ENCODE data around the gene RCL1. TPM values are rescaled to one million over a fixed set of nuclear protein-coding genes. Genes with fewer than 3 reads are reported as not detected.

The RCL1 gene
- total RNA-seq, 1 experiment from 2014 or later: 34.4 TPM

- Mint-ChIP-seq H3K9me3 (no peaks in the 10 kb centered on the region), H3K4me3 (no peak overlapping the region), H3K27ac (no peak overlapping the region), H3K36me3 (ENCODE audit: insufficient read depth in 1 of 3, low read depth in 3 of 3) (no peaks in the 10 kb centered on the region; a peak in 2 of 7 replicates), H3K27me3 (ENCODE audit: low read depth) (peaks cover 6% of the 10 kb centered on the region), H3K4me1 (peaks cover 13 to 19% of the 10 kb centered on the region in 2 experiments)
- no peaks in the 10 kb centered on the region for H3K79me1 ChIP-seq (ENCODE audit: insufficient read depth, low read depth, low read length, poor library complexity, severe bottlenecking)
- H4K8ac ChIP-seq (replicated peaks; ENCODE audit: insufficient read length, low read depth, low read length): no peak overlapping the region
- no peak overlapping the region for H3K14ac ChIP-seq (ENCODE audit: insufficient read depth, low read length)
- no peak overlapping the region for H2BK15ac ChIP-seq (ENCODE audit: low read depth, low read length)
- H3K27ac ChIP-seq (ENCODE audit: insufficient read length, low read depth, low read length): no peak overlapping the region
- H4K20me1 ChIP-seq (ENCODE audit: control insufficient read depth, insufficient read depth, insufficient read length): no peaks in the 10 kb centered on the region
- no peaks in the 10 kb centered on the region for H3K9me3 ChIP-seq (ENCODE audit: control insufficient read depth, low read depth, low read length)
- H3K18ac ChIP-seq (ENCODE audit: insufficient read length, low read depth, low read length): no peak overlapping the region
- WGBS (ENCODE audit: extremely low coverage, insufficient read length, low lambda C conversion rate): no CpG with 5 or more reads among the region's 6 CpGs
- no peak overlapping the region for H2AK5ac ChIP-seq (ENCODE audit: insufficient read length, low read length)
- no peak overlapping the region for H3K56ac ChIP-seq (ENCODE audit: insufficient read length, low read depth, low read length)
- H2BK12ac ChIP-seq (ENCODE audit: insufficient read length, low read depth, low read length): no peak overlapping the region
- no peak overlapping the region for H3T11ph ChIP-seq (ENCODE audit: low read length)
- H4K5ac ChIP-seq (ENCODE audit: insufficient read length, low read depth, low read length): no peak overlapping the region
- H3K27me3 ChIP-seq (ENCODE audit: insufficient read depth, low read length): no peaks in the 10 kb centered on the region
- no peak overlapping the region for H2BK20ac ChIP-seq (ENCODE audit: low read depth, low read length, poor library complexity, severe bottlenecking)
- no peak overlapping the region for H3K23ac ChIP-seq (ENCODE audit: insufficient read length, low read depth, low read length)
- H2BK5ac ChIP-seq (ENCODE audit: insufficient read length, low read length): no peak overlapping the region
- H4K91ac ChIP-seq (ENCODE audit: insufficient read length, low read depth, low read length): no peak overlapping the region
- H2BK120ac ChIP-seq (ENCODE audit: low read depth, low read length, poor library complexity, severe bottlenecking): no peak overlapping the region
- H3K4me2 ChIP-seq (ENCODE audit: insufficient read depth, insufficient read length, low read length): no peak overlapping the region
- H2AFZ ChIP-seq (ENCODE audit: low read length): no peak overlapping the region
- H3K23me2 ChIP-seq (ENCODE audit: insufficient read length, low read depth, low read length, poor library complexity, severe bottlenecking): peaks cover 8% of the 10 kb centered on the region
- H3K4me1 ChIP-seq (ENCODE audit: insufficient read depth, low read length): no peaks in the 10 kb centered on the region
- DNase-seq: no peak
- no peak for TF ChIP-seq CTCF (conservative IDR thresholded peaks at IDR 0.05)
- no peak overlapping the region for H3K9ac ChIP-seq (ENCODE audit: extremely low read depth, insufficient read length, low read length)
- H3K4ac ChIP-seq (ENCODE audit: low read depth, low read length): no peak overlapping the region
- peaks cover 4% of the 10 kb centered on the region; the same call in 1 of the 2 replicates for H3K79me2 ChIP-seq (ENCODE audit: insufficient read depth, low read length)
These were observed 4.0 kb upstream of the RCL1 start for GRCh38 chr9:4788703-4789102.
